Panc1 (cell line): ENCODE results near the gene CAMK1G.

Experiments used
- CTCF ChIP-seq: fragments of 450-650 bp; IDR thresholded peaks from 2 replicates; pipeline ENCODE4 v1.5.1; 2017; ENCODE audit warnings: mild to moderate bottlenecking
- POLR2AphosphoS5 ChIP-seq: IDR thresholded peaks from 2 replicates; pipeline ENCODE4 v1.6.1; 2012; ENCODE audit warnings: mild to moderate bottlenecking, low read depth, low read length, moderate library complexity
- TCF7L2 ChIP-seq: IDR thresholded peaks from 2 replicates; pipeline ENCODE4 v1.6.1; 2011; ENCODE audit warnings: mild to moderate bottlenecking, low read depth, low read length, inconsistent platforms

GRCh38 chr1:209565759-209566678, 17.5 kb upstream of the CAMK1G start:
- TF ChIP-seq CTCF (peak; percentile 87), POLR2AphosphoS5 (no peak), TCF7L2 (no peak)
